ENCODE data around the gene WWOX. TPM values are rescaled to one million over a fixed set of nuclear protein-coding genes. Genes with fewer than 3 reads are reported as not detected.

The WWOX gene
- total RNA-seq, 1 experiment from 2014 or later, result 28.3 TPM

DNA sequence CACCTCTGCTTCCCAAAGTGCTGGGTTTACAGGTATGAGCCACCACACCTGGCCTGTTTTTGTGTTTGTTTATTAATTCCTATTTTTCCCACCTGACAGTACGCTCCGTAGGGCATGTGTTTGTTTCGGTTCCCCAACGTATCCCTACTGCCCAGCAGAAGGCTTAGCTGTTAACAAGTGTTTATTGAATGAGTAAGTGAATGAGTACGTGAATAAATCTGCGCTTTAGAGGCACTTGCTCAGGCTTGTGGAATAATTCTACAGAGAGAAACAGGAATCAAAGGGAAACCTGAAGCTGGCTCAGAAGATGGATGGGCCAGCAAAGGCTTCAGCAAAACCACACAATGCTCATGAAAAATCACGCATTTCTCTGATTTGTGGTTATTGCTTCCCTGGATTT, 853.2 kb downstream of the WWOX start:
- DNase-seq, result no peak
- H3K27ac ChIP-seq (ENCODE audit: low read length), result no peak overlapping the region
- no peaks in the 10 kb centered on the region for H4K20me1 ChIP-seq (ENCODE audit: low read length)
- no peaks in the 10 kb centered on the region for H3K9me3 ChIP-seq (ENCODE audit: low read length)
- H3K9ac ChIP-seq (ENCODE audit: low read length), result no peak overlapping the region
- BruUV-seq (replicated peaks), result no TSS peak
- H2AFZ ChIP-seq (ENCODE audit: low read length), result no peak overlapping the region
- no peaks in the 10 kb centered on the region for H3K79me2 ChIP-seq (ENCODE audit: low read length)
- H3K36me3 ChIP-seq (ENCODE audit: low read depth, low read length), result no peaks in the 10 kb centered on the region
- no peaks in the 10 kb centered on the region for H3K27me3 ChIP-seq (ENCODE audit: low read length)
- CTCF ChIA-PET, result no interaction called here
- no peak overlapping the region for H3K4me3 ChIP-seq (ENCODE audit: low read length)
- H3K4me2 ChIP-seq (ENCODE audit: low read length), result no peak overlapping the region
- POLR2A ChIA-PET (ENCODE audit: unreplicated experiment), result no interaction called here
- intact Hi-C loops (cut with micrococcal nuclease), result no loop called here
- TF ChIP-seq, protein P1, sequence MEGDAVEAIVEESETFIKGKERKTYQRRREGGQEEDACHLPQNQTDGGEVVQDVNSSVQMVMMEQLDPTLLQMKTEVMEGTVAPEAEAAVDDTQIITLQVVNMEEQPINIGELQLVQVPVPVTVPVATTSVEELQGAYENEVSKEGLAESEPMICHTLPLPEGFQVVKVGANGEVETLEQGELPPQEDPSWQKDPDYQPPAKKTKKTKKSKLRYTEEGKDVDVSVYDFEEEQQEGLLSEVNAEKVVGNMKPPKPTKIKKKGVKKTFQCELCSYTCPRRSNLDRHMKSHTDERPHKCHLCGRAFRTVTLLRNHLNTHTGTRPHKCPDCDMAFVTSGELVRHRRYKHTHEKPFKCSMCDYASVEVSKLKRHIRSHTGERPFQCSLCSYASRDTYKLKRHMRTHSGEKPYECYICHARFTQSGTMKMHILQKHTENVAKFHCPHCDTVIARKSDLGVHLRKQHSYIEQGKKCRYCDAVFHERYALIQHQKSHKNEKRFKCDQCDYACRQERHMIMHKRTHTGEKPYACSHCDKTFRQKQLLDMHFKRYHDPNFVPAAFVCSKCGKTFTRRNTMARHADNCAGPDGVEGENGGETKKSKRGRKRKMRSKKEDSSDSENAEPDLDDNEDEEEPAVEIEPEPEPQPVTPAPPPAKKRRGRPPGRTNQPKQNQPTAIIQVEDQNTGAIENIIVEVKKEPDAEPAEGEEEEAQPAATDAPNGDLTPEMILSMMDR (conservative IDR thresholded peaks at IDR 0.05; ENCODE audit: low read depth, low read length), result no peak
- no peak for TF ChIP-seq EZH2 (IDR thresholded peaks at IDR 0.05; ENCODE audit: low read length, unreplicated experiment)
- TF ChIP-seq EZH2phosphoT487 (IDR thresholded peaks at IDR 0.05; ENCODE audit: borderline replicate concordance, low read length), result no peak
- ATAC-seq, result no peak
- H3K4me1 ChIP-seq (ENCODE audit: insufficient read depth, low read length), result no peaks in the 10 kb centered on the region
- H3K9me2 ChIP-seq (replicated peaks; ENCODE audit: low read length), result no peaks in the 10 kb centered on the region
- H3F3A ChIP-seq (ENCODE audit: low read length, unreplicated experiment), result no peaks in the 10 kb centered on the region

DNA sequence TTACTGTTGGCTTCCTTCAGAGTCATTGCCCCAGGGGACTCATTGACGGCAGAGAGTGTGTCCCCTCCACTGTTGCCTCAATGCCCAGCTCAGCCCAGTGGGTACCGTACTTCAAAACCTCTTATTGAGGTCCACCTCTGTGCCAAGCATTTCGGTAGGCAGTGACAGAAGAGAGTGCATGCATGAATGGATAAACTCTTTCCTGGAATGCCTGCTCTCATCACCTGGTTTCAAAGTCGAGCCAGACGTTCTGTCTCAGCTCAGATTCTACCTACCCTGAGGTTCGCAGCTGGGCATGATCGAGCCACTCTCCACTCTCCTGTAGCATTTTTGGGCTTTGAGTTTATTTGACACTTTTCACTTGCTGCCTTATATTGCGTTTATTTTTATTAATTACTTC, 854.1 kb downstream of the WWOX start:
- ChIA-PET CTCF (no interaction called here), POLR2A (ENCODE audit: unreplicated experiment) (no interaction called here)
- no peak for ATAC-seq
- H3K9me2 ChIP-seq (replicated peaks; ENCODE audit: low read length), result no peaks in the 10 kb centered on the region
- no peak overlapping the region for H2AFZ ChIP-seq (ENCODE audit: low read length)
- H3F3A ChIP-seq (ENCODE audit: low read length, unreplicated experiment), result no peaks in the 10 kb centered on the region
- no TSS peak for BruUV-seq (replicated peaks)
- H3K79me2 ChIP-seq (ENCODE audit: low read length), result no peaks in the 10 kb centered on the region
- no peaks in the 10 kb centered on the region for H4K20me1 ChIP-seq (ENCODE audit: low read length)
- no peak overlapping the region for H3K4me2 ChIP-seq (ENCODE audit: low read length)
- no peaks in the 10 kb centered on the region for H3K9me3 ChIP-seq (ENCODE audit: low read length)
- H3K27me3 ChIP-seq (ENCODE audit: low read length), result no peaks in the 10 kb centered on the region
- no peak overlapping the region for H3K9ac ChIP-seq (ENCODE audit: low read length)
- H3K27ac ChIP-seq (ENCODE audit: low read length), result no peak overlapping the region
- H3K4me3 ChIP-seq (ENCODE audit: low read length), result no peak overlapping the region
- H3K4me1 ChIP-seq (ENCODE audit: insufficient read depth, low read length), result no peaks in the 10 kb centered on the region
- TF ChIP-seq, protein P1 (conservative IDR thresholded peaks at IDR 0.05; ENCODE audit: low read depth, low read length), result no peak
- TF ChIP-seq EZH2phosphoT487 (IDR thresholded peaks at IDR 0.05; ENCODE audit: borderline replicate concordance, low read length), result no peak
- TF ChIP-seq EZH2 (IDR thresholded peaks at IDR 0.05; ENCODE audit: low read length, unreplicated experiment), result no peak
- intact Hi-C loops (cut with micrococcal nuclease), result no loop called here
- no peak for DNase-seq
- H3K36me3 ChIP-seq (ENCODE audit: low read depth, low read length), result no peaks in the 10 kb centered on the region

DNA sequence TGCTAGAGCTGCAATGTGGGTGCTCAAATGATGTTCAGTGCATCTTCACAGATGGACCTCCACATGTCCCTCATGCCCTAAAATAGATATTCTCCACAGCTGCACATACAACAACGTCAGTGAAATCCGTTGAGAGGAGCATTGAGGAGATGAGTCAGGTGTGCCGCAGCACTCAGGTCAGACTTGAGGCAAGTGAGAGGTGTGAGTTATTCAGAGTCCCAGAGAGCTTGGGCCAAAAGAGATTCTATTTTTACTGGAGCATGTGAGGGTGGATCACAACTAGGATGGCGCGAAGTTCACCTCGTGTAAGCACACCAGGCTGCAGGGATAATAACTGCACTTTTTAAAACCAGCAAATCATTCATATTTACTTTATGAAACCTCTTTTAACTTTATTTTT, 855.8 kb downstream of the WWOX start:
- Histone ChIP-seq H3K4me2 (ENCODE audit: low read length) (no peak overlapping the region), H3K27me3 (ENCODE audit: low read length) (no peaks in the 10 kb centered on the region), H3K27ac (ENCODE audit: low read length) (no peak overlapping the region), H3K9ac (ENCODE audit: low read length) (no peak overlapping the region), H4K20me1 (ENCODE audit: low read length) (no peaks in the 10 kb centered on the region), H3K4me1 (ENCODE audit: insufficient read depth, low read length) (no peaks in the 10 kb centered on the region), H3K4me3 (ENCODE audit: low read length) (no peak overlapping the region), H3K9me2 (replicated peaks; ENCODE audit: low read length) (no peaks in the 10 kb centered on the region), H3K36me3 (ENCODE audit: low read depth, low read length) (no peaks in the 10 kb centered on the region), H2AFZ (ENCODE audit: low read length) (no peak overlapping the region), H3K79me2 (ENCODE audit: low read length) (no peaks in the 10 kb centered on the region), H3F3A (ENCODE audit: low read length, unreplicated experiment) (no peaks in the 10 kb centered on the region), H3K9me3 (ENCODE audit: low read length) (no peaks in the 10 kb centered on the region)
- ChIA-PET CTCF (no interaction called here), POLR2A (ENCODE audit: unreplicated experiment) (no interaction called here)
- ATAC-seq (no peak), DNase-seq (no peak)
- no TSS peak for BruUV-seq (replicated peaks)
- TF ChIP-seq EZH2 (IDR thresholded peaks at IDR 0.05; ENCODE audit: low read length, unreplicated experiment) (no peak), EZH2phosphoT487 (IDR thresholded peaks at IDR 0.05; ENCODE audit: borderline replicate concordance, low read length) (no peak)
- TF ChIP-seq, protein P1 (conservative IDR thresholded peaks at IDR 0.05; ENCODE audit: low read depth, low read length), result no peak
- intact Hi-C loops (cut with micrococcal nuclease), result no loop called here
